SW480 (cell line): Measurements from ENCODE around the gene PCLO.
"Not testable (repeated sequence)": the region's sequence is repeated elsewhere in the genome, so short reads cannot be mapped to it uniquely, and the experiment has no call there.

ENCODE experiments used
- DNase-seq: peaks from one replicate; pipeline ENCODE4 v3.0.0-alpha.2; 2016; ENCODE audit warnings: low spot score

Gene PCLO

GRCh38 chr7:82964150-82964882 lies 198.4 kb downstream of the PCLO start:
- no peak for DNase-seq

DNA sequence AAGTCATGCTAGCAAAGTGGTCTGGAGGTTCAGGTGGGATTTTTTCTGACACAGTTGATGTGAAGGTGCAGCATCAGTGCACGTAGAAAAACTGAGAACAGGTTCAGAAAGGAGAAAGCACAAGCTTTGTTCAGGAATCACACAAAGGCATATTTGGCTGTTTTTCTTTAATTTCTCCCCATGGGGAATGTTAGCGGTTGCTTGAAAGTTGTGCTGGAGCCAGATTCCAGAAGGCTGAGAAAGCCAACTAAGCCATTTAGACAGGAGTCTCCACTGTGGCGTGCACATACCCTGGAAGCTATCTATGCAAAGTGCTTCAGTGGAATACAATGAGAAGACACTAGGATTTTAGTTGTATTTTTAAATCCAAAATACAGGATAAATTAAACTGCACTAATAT lies 201.4 kb downstream of the PCLO start:
- no peak for DNase-seq

DNA sequence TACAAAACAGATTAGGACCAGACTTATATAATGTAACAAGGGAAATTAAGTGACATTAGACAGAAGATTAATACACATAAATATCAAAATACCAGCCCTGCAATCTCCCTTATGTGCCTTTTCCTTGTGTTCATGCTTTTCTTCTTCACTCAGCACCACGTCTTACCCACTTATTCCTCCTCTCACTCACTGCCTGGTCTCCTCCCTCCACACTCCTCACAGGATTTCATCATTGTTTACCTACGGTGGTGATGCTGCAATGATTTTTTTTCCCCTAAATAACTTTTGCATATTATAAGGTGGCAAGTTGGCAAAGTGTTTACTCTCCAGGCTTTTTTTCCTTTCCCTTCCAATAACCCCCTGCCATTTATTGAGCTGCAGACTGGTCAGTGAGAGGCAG lies 203.2 kb downstream of the PCLO start:
- DNase-seq = no peak

DNA sequence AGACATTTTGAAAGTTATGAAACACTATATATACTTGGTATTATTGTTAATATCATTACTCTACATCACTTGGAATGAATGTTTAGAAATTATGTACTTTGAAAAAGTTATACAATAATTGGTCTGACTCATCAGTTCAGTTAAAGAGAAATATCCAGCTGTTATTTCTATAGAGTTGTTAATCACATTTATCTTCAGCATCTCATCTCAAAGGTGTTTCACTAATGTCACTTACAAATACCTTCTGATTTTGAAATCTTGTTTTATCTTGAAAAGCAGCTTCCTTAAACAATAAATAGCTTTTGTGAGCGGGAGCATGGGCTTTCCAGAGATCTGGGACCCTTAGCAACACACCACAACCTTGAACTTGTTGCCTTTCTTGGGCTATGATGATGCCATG lies 205.2 kb downstream of the PCLO start:
- DNase-seq = no peak

DNA sequence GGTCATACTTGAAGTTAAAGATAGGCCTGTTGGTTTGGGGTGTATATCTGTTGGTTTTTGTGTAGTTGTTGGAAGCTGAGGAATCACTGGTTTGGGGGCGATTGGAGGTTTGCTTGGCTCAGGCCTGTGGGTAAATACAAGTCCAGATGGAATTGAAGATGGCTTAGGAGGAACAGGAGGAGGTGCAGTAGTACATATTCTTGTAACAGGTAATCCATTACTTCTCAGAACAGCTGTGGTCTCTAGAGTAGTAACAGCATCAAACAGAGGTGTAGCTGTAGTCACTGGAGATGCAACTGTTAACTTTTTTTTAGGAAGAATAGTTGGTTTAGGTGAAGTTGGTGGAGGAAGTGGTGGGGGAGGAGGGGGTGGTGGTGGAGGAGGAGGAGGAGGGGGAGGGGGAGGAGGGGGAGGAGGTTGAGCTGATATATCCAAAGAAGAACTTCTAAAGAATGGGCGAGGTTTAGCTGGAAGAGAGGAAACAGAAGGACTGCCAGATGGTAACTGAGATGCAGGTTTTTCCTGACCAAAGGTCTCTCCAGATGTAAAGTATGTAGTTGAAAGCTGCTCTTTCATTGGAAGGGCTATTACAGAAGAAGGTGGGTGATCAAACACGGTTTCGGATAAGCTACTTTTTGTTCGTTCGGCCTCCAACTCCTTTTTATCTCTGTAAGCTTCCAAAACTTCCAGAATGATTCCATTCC lies 209.2 kb downstream of the PCLO start:
- DNase-seq = no peak

GRCh38 chr7:82950436-82950835 lies 212.2 kb downstream of the PCLO start:
- no peak for DNase-seq

DNA sequence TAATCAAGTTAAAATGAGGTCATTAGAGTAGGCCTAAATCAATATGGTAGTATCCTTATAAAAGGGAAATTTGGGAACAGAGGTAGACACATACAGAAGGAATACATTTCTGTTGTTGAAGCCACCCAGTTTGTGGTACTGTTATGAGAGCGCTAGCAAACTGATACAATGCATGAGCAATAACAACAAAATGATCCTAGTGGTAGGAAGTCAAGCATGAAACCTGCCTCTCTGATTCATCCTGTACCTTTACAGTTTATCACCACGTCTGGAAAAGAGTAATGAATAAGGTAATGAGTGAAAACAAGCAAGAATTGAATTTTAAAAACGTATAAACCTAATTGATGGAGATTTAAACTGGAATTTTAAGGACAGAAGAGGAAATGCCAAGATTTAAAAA lies 217.2 kb downstream of the PCLO start:
- no peak for DNase-seq

- no peak for DNase-seq
Measured at GRCh38 chr7:82945056-82945455, 217.6 kb downstream of the PCLO start.

- no peak for DNase-seq
Measured at GRCh38 chr7:82932516-82932915, 230.2 kb downstream of the PCLO start.

DNA sequence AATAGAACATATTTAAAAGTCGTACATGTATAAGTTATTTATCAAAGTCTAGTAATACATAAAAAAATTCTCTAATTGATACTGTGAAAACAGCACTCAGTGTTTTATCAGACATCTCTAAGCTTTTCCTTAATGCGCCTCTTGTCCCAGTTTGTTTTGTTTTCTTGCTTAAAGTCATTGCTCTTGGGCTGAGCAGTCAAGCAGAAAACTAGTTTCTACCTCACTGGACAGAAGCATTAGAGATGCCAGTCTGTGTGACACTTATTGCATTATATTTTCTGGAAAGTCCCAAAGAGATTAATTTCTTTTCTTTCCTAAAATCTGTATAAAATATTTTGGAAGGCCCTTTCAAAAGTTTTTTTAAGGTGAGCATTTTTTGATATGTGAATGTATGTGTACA lies 236.2 kb downstream of the PCLO start:
- no peak for DNase-seq

- DNase-seq = no peak
Measured at GRCh38 chr7:82925331-82925730, 237.4 kb downstream of the PCLO start.

GRCh38 chr7:82906502-82906901 lies 256.2 kb downstream of the PCLO start:
- DNase-seq = no peak

DNA sequence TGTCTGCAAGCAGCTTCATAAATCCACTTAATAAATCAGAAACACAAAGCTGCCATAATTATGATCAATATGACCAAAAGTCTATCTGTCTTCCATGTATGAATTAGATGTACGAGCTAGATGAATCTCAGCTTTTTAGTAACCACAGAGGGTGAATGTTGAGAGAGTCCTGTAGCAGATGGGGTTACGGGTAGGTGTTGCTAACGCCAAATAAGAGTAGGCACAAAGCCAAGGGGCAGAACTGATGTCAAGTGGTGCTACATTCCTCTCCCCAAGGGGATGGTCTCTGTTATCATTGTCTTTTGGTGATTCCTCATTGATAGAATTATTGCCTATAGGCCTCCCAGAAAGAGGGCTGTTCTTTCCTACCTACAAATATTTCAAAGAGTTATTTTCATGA lies 257.8 kb downstream of the PCLO start:
- no peak for DNase-seq

GRCh38 chr7:82901098-82901497 lies 261.6 kb downstream of the PCLO start:
- not testable (repeated sequence) for DNase-seq

GRCh38 chr7:82897500-82897899 lies 265.2 kb downstream of the PCLO start:
- DNase-seq = no peak

DNA sequence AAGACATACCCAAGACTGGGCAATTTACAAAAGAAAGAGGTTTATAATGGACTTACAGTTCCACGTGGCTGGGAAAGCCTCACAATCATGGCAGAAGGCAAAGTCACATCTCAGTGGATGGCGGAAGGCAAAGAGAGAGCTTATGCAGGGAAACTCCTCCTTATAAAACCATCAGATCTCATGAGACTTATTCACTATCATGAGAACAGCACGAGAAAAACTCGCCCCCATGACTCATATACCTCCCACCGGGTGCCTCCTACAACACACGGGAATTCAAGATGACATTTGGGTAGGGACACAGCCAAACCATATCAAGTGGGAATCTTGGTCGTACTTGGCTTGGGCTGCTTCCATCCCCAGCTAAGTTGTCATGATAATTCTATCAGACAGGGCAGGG lies 268.3 kb downstream of the PCLO start:
- not testable (repeated sequence) for DNase-seq

GRCh38 chr7:82886324-82886723 lies 276.4 kb downstream of the PCLO start:
- no peak for DNase-seq

DNA sequence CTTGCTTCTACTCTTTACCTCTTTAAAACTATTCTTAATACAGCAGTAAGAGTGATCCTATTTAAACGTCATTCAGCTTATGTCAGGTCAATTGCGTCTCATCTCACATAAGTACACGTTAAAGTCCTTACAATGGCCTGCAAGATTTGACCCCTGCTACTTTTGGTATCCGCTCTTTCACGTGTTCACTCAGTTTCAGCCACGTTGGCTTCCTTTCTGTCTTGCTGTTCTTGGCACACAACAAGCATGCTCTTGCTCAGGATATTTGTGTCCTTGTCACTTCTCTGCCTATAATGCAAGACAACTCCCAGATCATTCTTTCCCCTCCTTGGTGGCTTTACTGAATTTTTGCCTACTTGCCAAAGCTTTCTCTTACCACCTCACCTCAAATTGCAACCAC lies 296.8 kb downstream of the PCLO start:
- no peak for DNase-seq

GRCh38 chr7:82859106-82859850 lies 303.4 kb downstream of the PCLO start:
- no peak for DNase-seq

GRCh38 chr7:82851121-82851520 lies 311.6 kb downstream of the PCLO start:
- DNase-seq = no peak

DNA sequence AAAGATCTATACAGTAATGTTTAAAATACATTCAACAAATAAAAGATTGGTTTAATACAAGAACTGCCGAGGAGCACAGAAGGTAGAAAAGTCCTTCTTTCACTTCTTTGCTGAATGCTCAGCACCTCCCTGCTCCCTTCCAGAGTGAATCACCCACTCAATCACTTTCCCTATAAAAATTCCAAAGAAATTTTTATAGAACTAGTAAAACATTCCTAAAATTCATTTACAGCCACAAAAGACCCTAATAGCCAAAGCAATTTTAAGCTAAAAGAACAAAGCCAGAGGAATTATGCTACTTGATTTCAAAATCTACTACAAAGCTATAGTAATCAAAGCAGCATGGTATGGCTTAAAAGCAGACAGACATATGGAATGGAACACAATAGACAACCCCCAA lies 320.9 kb downstream of the PCLO start:
- no peak for DNase-seq

GRCh38 chr7:82840061-82840460 lies 322.6 kb downstream of the PCLO start:
- no peak for DNase-seq

GRCh38 chr7:82839555-82839954 lies 323.1 kb downstream of the PCLO start:
- no peak for DNase-seq
